Measurements from ENCODE around the gene RHBDD1. TPM values are rescaled to one million over a fixed set of nuclear protein-coding genes. Genes with fewer than 3 reads are reported as not detected.
A peak's percentile ranks its signal among the peaks of the same experiment; 100 is the strongest.

The RHBDD1 gene
- total RNA-seq, 2 donors from 2014 or later, result 35.5 to 40.4 TPM

DNA sequence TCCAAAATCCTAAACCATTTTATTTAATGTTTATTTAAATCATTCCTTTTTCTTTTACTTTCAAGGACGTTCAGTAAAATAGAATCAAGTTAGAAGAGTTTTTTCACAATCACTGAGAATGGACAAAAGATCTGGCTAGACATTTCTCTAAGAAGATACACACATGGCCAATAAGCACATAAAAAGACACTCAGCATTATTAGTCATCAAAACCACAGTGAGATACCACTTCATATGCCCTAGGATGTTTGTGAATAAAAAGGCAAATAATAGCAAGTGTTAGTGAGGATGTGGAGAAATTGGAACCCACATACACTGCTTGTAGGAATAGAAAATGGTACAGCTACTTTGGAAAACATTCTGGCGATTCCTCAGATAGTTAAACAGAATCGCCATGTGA, 76.1 kb downstream of the RHBDD1 start:
- peak in 1 of 2 donors; percentile 52 for ATAC-seq
- Mint-ChIP-seq H3K27ac (no peak overlapping the region), H3K9me3 (no peaks in the 10 kb centered on the region), H3K36me3 (peaks cover 8 to 23% of the 10 kb centered on the region in 2 donors)
- DNase-seq (ENCODE audit: low spot score in 2 of 2), result no peak

DNA sequence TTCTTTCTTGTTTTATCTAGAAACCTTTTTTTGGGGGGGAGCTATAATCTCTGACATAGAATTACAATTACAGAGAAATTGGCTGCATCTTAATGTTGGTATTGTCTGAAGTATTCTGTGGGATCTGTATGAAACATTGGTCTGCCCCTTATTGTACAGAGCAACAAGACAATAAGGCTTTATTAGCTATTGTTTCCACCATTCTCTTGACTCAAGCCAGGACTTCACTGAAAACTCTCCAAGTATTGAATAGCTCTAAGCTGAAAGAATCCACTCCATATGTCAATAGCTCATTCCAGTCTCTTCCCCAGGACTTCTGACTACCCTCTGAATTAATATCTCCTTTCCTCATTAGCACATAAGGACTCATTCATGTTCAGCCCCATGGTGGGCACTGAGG, 77.8 kb downstream of the RHBDD1 start:
- ATAC-seq (no peak), DNase-seq (ENCODE audit: low spot score in 2 of 2) (no peak)

DNA sequence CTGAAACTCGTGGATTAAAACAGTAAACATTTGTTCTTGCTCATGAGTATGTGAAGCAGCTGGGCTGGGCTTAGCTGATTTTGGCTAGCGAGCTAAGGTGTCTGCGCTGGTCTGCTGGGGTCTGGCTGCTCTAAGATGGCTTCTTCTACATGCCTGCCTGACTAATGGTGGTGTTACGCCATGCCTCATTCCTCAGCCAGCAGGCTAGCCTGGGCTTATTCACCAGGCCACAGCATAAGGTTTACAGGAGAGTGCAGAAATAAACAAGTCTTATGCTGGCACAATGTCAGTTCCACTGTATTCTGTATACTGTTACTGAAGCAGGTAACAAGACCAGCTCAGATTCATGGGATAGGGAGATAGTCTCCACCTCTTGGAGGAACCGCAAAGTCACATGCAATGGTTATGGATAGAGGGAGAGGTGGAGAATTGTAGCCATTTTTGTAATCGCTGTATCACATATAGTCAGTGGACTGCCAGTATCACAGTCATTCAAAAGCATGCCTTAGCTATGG, 80.0 kb downstream of the RHBDD1 start:
- no peak for DNase-seq (ENCODE audit: low spot score in 2 of 2)
- Mint-ChIP-seq H3K9me3 (peaks cover 0 to under 1% of the 10 kb centered on the region in 2 donors), H3K27ac (peak overlapping the region in 1 of 2 donors; percentile 53), H3K36me3 (peaks cover 22 to 28% of the 10 kb centered on the region in 2 donors)
- ATAC-seq, result peak in 1 of 2 donors; percentile 53

More for the DNA sequence above, 77.8 kb downstream of the RHBDD1 start:
- Mint-ChIP-seq H3K9me3 (no peaks in the 10 kb centered on the region), H3K27ac (peak overlapping the region in 1 of 2 donors; percentile 1), H3K36me3 (peaks cover 14 to 23% of the 10 kb centered on the region in 2 donors)

DNA sequence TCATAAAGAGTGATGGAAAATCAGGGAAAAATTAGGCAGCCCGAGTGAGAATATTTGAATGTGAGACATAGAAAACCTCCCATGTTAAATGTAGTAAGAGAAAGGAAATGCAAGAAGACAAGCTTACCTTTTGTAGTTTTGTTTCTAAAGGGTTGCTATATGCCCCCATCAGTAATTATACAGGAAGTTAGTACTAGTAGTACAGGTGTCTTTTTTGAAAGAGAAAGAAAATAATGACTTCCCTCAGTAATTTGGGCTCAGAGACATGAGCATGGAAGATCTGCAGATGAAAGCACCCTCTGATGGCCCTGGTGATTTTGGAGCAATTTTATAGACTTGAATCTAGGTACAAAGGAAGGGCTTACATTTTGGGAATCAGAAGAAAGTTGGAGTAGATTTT, 80.8 kb downstream of the RHBDD1 start:
- ATAC-seq (no peak), DNase-seq (ENCODE audit: low spot score in 2 of 2) (no peak)
- peaks cover 0 to 6% of the 10 kb centered on the region in 2 donors for H3K9me3 Mint-ChIP-seq
- H3K36me3 Mint-ChIP-seq, result peaks cover 29 to 31% of the 10 kb centered on the region in 2 donors
- peak overlapping the region in 1 of 2 donors; percentile 53 for H3K27ac Mint-ChIP-seq

DNA sequence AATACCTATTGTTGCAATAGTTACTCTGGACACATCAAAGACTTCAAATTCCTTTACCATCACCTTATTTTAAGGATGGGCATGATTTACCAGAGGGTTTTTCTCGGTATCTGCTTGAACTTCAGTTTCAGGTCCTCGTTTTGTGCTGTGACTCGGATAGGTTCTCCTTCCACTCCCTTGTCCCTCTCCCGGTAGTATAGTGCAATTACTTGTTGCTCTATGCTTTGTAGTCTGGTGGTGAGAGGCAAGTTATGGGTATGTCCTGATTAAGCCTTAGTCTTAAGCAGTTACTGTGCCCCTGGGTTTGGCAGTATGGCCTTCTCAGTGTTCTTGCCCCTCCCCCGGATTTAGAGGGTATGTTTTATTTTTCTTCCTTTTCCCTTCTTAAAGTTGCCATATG, 96.6 kb downstream of the RHBDD1 start:
- H3K36me3 Mint-ChIP-seq, result peaks cover 7 to 17% of the 10 kb centered on the region in 2 donors
- DNase-seq (ENCODE audit: low spot score in 2 of 2) (no peak), ATAC-seq (no peak)
- no peak overlapping the region for H3K27ac Mint-ChIP-seq
- H3K9me3 Mint-ChIP-seq, result peaks cover 6 to 7% of the 10 kb centered on the region in 2 donors

DNA sequence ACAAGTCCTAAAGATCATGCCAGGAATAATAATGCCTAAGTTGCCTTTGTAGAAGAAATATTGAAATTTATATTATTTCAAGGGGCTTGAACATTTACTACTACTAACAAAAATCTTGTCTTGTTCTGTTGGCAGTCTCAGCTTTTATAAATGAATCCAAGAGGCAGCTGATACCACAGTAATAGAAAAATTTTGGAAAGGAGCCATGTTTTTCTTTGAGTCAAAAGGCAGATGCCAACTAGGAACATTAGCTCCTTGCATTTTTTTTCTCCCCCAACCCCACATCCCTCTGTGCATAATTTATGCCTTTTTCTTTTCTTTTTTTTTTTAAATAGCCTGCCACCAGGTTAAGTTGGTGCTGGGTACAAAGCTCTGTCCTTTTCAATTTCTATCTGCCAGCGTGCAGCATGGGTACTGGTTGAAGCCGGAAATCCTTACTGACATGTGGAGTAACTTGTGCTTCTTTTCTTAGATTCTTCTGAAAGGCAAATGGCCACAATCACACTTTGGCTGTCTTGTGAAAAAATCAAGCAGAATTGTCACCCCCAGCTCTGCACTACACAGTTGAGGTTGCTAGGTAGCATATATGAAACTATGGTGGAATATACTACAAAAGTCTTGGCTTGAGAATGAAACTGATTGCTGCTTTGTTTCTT, 98.8 kb downstream of the RHBDD1 start:
- no peak overlapping the region for H3K27ac Mint-ChIP-seq
- no peak for DNase-seq (ENCODE audit: low spot score in 2 of 2)
- peaks cover 7 to 30% of the 10 kb centered on the region in 2 donors for H3K36me3 Mint-ChIP-seq
- ATAC-seq, result no peak
- no peaks in the 10 kb centered on the region for H3K9me3 Mint-ChIP-seq

DNA sequence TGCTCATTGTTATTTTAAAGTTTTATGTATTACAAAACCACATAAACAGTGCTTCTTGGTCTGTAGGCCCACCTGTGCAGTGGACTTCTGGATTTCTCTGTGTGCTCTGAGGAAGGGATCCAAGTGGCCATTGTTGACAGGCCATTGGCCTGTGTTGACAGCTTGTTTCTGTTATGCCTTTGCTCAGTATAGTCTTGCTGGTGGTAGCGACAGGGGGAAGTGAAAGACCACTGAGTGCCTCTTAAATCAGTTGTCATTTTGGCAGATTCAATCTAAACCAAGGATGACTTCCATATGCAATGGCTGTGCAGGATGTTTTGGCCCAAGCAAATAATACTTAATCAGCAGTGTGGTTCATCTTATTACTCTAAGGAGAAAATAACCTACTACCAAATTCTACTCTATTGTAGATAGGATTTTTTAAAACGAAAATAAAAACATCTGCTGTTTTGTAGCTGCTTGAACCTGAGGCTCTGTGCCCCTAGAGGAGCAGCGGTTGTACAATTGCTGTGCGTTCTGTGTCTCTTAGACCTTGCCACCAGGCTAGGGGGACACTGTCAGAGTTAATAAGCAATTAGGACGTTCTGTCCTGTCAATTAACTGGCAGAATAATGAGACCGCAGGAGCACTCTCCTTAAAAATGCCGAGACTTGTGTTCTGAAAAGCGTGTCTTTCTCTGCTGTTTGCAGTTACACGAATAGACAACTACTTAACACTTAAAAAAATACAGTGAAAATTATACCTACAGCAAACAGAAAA, 108.2 kb downstream of the RHBDD1 start:
- ATAC-seq (no peak), DNase-seq (ENCODE audit: low spot score in 2 of 2) (no peak)
- Mint-ChIP-seq H3K27ac (no peak overlapping the region), H3K9me3 (peaks cover 20 to 24% of the 10 kb centered on the region in 2 donors), H3K36me3 (peaks cover 23 to 28% of the 10 kb centered on the region in 2 donors)

DNA sequence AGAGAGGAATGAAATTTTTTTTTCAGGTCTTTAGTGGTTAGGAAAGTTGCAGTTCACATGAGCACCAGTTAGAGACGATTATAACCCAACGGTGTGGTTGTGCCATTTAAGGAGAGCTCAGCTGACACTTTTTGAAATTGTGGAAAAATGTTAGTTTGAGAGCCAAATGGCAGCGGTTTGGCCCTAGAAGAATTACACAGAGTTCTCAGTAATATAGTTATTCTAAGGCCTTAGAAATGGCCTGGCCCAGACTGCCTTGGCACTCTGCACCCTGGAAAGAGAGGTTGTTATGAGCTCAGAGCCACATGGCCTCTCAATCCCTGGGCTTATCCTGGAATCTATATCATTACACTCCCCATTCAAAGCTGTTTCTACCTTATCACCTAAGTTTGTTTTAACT, 117.4 kb downstream of the RHBDD1 start:
- no peak for DNase-seq (ENCODE audit: low spot score in 2 of 2)
- no peak for ATAC-seq
- no peak overlapping the region for H3K27ac Mint-ChIP-seq
- H3K36me3 Mint-ChIP-seq, result peaks cover 30 to 32% of the 10 kb centered on the region in 2 donors
- peaks cover 20 to 29% of the 10 kb centered on the region in 2 donors for H3K9me3 Mint-ChIP-seq

DNA sequence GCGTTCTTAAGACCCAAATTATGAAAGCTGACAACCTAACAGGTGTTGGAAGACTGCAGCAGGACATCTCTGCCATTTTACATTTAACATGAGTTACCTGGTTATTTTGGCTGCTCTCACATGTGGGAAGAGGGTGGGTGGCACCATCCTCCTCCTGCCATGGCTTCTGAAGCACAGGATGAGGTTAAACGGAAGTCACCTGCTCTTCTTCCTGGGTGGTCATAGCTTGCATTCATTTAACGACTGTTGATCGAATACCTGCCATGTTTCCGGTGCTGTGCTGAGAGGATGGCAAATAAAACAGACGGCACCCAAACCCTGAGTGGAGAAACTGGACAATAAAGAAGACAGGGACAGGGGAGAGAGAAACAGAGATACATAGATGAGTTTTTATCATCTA, 118.0 kb downstream of the RHBDD1 start:
- H3K9me3 Mint-ChIP-seq, result peaks cover 24 to 32% of the 10 kb centered on the region in 2 donors
- ATAC-seq (no peak), DNase-seq (ENCODE audit: low spot score in 2 of 2) (no peak)
- peaks cover 30 to 32% of the 10 kb centered on the region in 2 donors for H3K36me3 Mint-ChIP-seq
- H3K27ac Mint-ChIP-seq, result peak overlapping the region in 1 of 2 donors; percentile 52

DNA sequence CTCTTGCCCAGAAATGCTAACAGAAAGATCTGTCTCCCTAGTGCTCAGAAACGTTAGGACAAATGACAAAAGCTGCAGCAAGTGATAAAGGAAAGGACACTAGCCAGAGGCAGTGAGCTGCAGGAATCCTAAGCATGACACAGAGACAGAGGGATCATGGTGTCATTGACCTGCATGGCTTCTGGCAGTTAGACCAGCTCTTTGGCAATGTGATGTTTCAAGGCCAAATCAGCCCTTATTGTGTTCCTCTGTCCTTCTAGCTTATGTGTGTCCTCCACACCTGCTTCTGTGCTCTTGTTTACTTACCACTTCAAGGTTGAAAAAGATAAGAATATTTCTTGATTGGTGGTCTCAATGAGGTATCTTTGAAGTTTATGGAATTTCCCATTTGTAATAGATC, 120.8 kb downstream of the RHBDD1 start:
- DNase-seq (ENCODE audit: low spot score in 2 of 2) (no peak), ATAC-seq (no peak)
- Mint-ChIP-seq H3K9me3 (peaks cover 18 to 28% of the 10 kb centered on the region in 2 donors), H3K36me3 (peaks cover 25 to 39% of the 10 kb centered on the region in 2 donors), H3K27ac (no peak overlapping the region)

DNA sequence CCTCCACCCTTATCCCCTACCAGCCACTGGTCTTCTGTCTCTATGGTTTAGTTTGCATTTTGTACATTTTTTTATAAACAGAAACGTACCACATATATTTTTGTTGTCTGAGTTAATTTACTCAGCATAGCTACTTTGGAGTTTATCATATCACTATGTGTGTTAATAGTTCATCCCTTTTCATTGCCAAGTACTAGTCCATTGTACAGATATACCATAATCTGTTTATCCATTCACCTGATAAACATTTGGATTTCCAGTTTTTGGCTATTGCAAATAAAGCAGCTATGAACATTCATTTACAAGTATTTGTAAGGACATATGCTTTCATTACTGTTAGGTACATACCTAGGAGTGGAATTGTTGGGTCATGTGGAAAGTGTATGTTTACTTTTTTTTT, 123.6 kb downstream of the RHBDD1 start:
- Mint-ChIP-seq H3K27ac (no peak overlapping the region), H3K9me3 (peaks cover 15 to 19% of the 10 kb centered on the region in 2 donors), H3K36me3 (peaks cover 16 to 26% of the 10 kb centered on the region in 2 donors)
- DNase-seq (ENCODE audit: low spot score in 2 of 2) (no peak), ATAC-seq (no peak)

DNA sequence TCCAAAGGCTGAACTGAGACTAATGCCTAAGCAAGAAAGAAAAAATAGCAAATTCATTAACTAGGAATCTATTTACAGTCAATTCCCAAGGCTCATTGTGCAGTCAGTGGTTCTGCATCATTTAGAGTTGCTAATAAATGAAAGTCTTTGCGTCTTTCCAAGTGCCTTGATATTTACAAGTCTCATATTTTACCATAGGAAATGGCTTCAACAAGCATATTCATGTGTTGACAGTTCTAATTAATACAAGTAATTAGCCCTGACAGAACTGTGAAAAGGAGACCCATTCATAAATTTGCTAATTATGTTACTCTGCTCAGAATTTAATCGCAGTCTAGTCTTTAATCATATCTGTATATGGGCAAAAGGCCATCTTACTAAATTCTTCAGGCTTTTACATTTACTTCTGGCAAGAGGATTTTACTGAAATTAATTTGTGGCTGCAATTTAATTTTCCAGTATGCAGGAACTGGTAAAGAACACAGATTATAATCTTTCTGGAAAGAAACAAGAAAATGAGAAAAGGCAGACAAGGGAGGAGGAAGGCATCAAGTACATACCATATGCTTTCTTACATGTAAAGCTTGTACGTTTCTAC, 126.4 kb downstream of the RHBDD1 start:
- peaks cover 3 to 8% of the 10 kb centered on the region in 2 donors for H3K36me3 Mint-ChIP-seq

DNA sequence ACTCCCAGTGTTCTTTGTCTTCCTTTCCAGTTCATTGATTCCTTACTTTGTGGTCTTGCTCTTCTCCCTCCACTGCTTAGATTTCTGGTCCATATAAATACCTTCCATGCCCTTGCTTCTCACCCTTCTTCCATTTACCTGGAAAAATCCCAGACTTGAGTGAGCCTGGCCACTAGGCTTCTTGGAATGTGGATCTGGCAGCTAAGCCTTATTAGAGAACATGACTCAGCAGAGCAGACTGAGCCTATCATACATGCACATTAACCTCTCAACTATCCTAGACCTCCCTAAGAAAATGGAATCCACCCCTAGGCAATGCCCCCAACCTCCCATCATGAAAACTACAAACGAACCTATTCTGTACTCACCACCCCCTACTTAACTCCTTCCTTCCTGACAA, 127.7 kb downstream of the RHBDD1 start:
- peaks cover 0 to 6% of the 10 kb centered on the region in 2 donors for H3K36me3 Mint-ChIP-seq
- no peaks in the 10 kb centered on the region for H3K9me3 Mint-ChIP-seq
- no peak for DNase-seq (ENCODE audit: low spot score in 2 of 2)
- no peak overlapping the region for H3K27ac Mint-ChIP-seq
- no peak for ATAC-seq

More for the DNA sequence above, 126.4 kb downstream of the RHBDD1 start:
- H3K9me3 Mint-ChIP-seq, result peaks cover 6% of the 10 kb centered on the region in 2 donors
- H3K27ac Mint-ChIP-seq, result no peak overlapping the region
- ATAC-seq, result no peak
- DNase-seq (ENCODE audit: low spot score in 2 of 2), result no peak

DNA sequence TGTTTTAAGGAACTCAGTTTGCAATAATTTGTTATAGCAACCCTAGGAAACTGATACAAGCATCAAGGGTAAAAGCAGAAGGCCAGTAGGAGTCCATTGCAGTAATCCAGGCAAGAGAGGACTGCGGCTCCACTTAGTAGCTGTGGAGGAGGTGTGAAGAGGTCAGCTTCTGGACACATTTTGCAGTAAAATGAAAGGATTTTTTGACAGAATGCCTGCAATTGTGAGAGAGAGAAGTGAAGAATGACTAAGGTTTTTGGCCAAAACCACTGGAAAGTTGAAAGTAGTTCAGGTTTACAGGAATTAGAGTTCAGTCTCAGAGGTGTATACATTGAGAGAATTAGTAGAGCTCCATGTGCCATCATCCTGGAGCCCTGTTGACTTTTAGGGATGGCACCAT, 129.5 kb downstream of the RHBDD1 start:
- DNase-seq (ENCODE audit: low spot score in 2 of 2), result no peak
- Mint-ChIP-seq H3K36me3 (no peaks in the 10 kb centered on the region), H3K9me3 (no peaks in the 10 kb centered on the region), H3K27ac (no peak overlapping the region)
- ATAC-seq, result no peak

DNA sequence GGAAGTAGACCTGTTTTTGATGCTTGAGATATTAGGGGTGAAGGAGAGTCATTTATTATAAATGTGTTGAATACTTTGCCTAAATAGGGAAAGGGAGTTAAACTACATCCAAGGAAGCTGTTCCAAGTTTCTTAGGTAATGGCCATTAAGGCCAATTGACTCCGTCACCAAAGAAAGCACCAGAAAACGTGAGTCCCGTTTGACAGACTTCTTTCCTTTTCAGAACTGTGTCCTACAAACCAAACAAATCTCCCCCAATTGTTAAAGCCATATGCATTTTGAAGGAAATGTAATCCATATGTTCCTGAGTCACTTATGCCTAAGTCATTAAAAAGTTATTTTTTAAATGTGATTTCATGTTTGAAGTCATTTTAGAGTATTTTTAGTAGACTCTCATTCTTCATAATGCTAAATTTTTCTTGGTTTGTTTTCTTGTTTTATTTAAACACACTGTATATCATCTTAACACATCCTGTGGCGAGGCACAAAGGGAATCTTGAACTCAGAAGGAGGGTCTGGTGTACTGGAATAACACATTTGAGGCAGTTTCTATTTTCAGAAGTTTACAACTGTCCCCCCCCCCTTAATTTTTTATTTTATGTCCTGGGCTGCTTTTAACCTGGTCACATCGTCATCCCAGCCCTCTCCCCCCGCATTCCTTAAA, 133.7 kb downstream of the RHBDD1 start:
- Mint-ChIP-seq H3K9me3 (no peaks in the 10 kb centered on the region), H3K36me3 (peaks cover 13% of the 10 kb centered on the region in 2 donors), H3K27ac (peak overlapping the region; percentile 15 to 76)
- DNase-seq (ENCODE audit: low spot score in 2 of 2) (no peak), ATAC-seq (no peak)

DNA sequence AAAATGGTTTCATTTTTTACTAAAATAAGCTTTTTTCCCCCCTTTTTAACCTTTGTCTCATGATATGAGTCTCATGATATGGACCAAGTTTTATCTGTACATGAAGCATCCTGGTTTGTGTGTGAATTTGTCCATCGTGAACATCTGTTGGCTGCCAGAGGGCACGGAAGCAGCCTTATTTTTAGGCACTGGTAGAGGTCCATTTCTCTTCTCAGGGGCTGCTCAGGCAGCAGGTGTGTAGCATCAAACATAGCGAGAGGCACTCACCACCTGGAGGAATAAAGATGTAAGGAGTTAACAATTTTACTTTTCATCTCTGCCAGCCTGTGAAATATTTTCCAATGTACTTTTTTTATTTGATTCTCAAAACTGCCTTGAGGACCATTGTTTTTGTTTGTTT, 134.5 kb downstream of the RHBDD1 start:
- Mint-ChIP-seq H3K9me3 (no peaks in the 10 kb centered on the region), H3K36me3 (peaks cover 13% of the 10 kb centered on the region in 2 donors), H3K27ac (peak overlapping the region in 1 of 2 donors; percentile 15)
- no peak for DNase-seq (ENCODE audit: low spot score in 2 of 2)
- ATAC-seq, result no peak
